Esophagus squamous epithelium (tissue), 4 donors: ENCODE measurements around the gene CPLX1.

Source experiments
- CTCF ChIP-seq, 6 experiments: fragments of 450-650 bp in 4 of 6; fragments of 200-600 bp in 2 of 6; sonication (generic) in 2 of 6; IDR thresholded peaks; one replicate each; pipeline ENCODE4 v1.5.1; 2016 to 2019; ENCODE audit warnings: antibody characterized with exemption in 6 of 6, mild to moderate bottlenecking in 4 of 6, moderate library complexity in 4 of 6
- POLR2A ChIP-seq, 4 donors: fragments of 450-650 bp; IDR thresholded peaks; one replicate each; pipeline ENCODE4 v1.6.1; 2017; ENCODE audit warnings: antibody characterized with exemption in 4 of 4, mild to moderate bottlenecking in 4 of 4, moderate library complexity in 3 of 4

GRCh38 chr4:865121-865465, 39.2 kb upstream of the CPLX1 start:
- TF ChIP-seq CTCF (IDR thresholded peaks at IDR 0.05): no peak
- TF ChIP-seq POLR2A (IDR thresholded peaks at IDR 0.05): no peak
